Type B pancreatic cell (in vitro differentiated cells): ENCODE results near the gene SLC2A13. TPM values are rescaled to one million over a fixed set of nuclear protein-coding genes. Genes with fewer than 3 reads are reported as not detected.

Experiments
- DNase-seq: peaks from one replicate; pipeline ENCODE4 v3.0.0; 2021; ENCODE audit warnings: mixed read lengths; ENCODE audit not compliant: unreplicated experiment; ENCODE audit errors: extremely low spot score
- H3K27ac Mint-ChIP-seq: 2 replicates; pipeline ENCODE4 v1.8.0; 2021; ENCODE audit warnings: mild to moderate bottlenecking, mixed read lengths
- H3K27me3 Mint-ChIP-seq: 2 replicates; pipeline ENCODE4 v1.8.0; 2021; ENCODE audit warnings: mixed read lengths
- H3K36me3 Mint-ChIP-seq: 2 replicates; pipeline ENCODE4 v1.8.0; 2021; ENCODE audit warnings: mixed read lengths
- H3K4me1 Mint-ChIP-seq: one replicate; pipeline ENCODE4 v1.8.0; 2021; ENCODE audit warnings: mixed read lengths; ENCODE audit not compliant: unreplicated experiment
- H3K4me3 Mint-ChIP-seq: 2 replicates; pipeline ENCODE4 v1.8.0; 2021; ENCODE audit warnings: mild to moderate bottlenecking, mixed read lengths
- H3K9me3 Mint-ChIP-seq: 2 replicates; pipeline ENCODE4 v1.8.0; 2021; ENCODE audit warnings: mixed read lengths
- CTCF ChIP-seq: fragments of 200-600 bp; sonication (generic); conservative IDR thresholded peaks from 2 replicates; pipeline ENCODE4 v1.5.0; 2021; ENCODE audit warnings: antibody characterized with exemption, mild to moderate bottlenecking
- total RNA-seq: library from RNA; stranded (reverse); gene quantifications from 2 replicates; pipeline ENCODE4 v1.2.1, GENCODE V29; 2021; ENCODE audit warnings: low replicate concordance

SLC2A13 gene
- total RNA-seq, 1 donor from 2014 or later = 7.1 TPM

GRCh38 chr12:39805651-39806050 is 300.2 kb downstream of the SLC2A13 start:
- Mint-ChIP-seq H3K27me3 (no peaks in the 10 kb centered on the region), H3K27ac (no peak overlapping the region), H3K9me3 (peaks cover 4% of the 10 kb centered on the region), H3K4me1 (peaks cover 6% of the 10 kb centered on the region), H3K36me3 (no peaks in the 10 kb centered on the region), H3K4me3 (no peak overlapping the region)
- DNase-seq = no peak
- TF ChIP-seq CTCF = no peak

- no peaks in the 10 kb centered on the region for H3K27me3 Mint-ChIP-seq
- no peak for DNase-seq
- no peaks in the 10 kb centered on the region for H3K9me3 Mint-ChIP-seq
- H3K27ac Mint-ChIP-seq = no peak overlapping the region
- TF ChIP-seq CTCF = no peak
- H3K36me3 Mint-ChIP-seq = no peaks in the 10 kb centered on the region
- no peak overlapping the region for H3K4me3 Mint-ChIP-seq
- H3K4me1 Mint-ChIP-seq = peaks cover 6% of the 10 kb centered on the region
These were observed 301.0 kb downstream of the SLC2A13 start for GRCh38 chr12:39804898-39805297.

GRCh38 chr12:39804479-39804878 is 301.4 kb downstream of the SLC2A13 start:
- no peaks in the 10 kb centered on the region for H3K36me3 Mint-ChIP-seq
- H3K9me3 Mint-ChIP-seq = no peaks in the 10 kb centered on the region
- DNase-seq = no peak
- H3K27ac Mint-ChIP-seq = no peak overlapping the region
- peaks cover 6% of the 10 kb centered on the region for H3K4me1 Mint-ChIP-seq
- H3K27me3 Mint-ChIP-seq = no peaks in the 10 kb centered on the region
- no peak overlapping the region for H3K4me3 Mint-ChIP-seq
- no peak for TF ChIP-seq CTCF

- DNase-seq = no peak
- Mint-ChIP-seq H3K4me3 (no peak overlapping the region), H3K36me3 (no peaks in the 10 kb centered on the region), H3K27ac (no peak overlapping the region), H3K9me3 (no peaks in the 10 kb centered on the region), H3K27me3 (no peaks in the 10 kb centered on the region), H3K4me1 (peaks cover 6% of the 10 kb centered on the region)
- no peak for TF ChIP-seq CTCF
These were observed 302.7 kb downstream of the SLC2A13 start for GRCh38 chr12:39803151-39803550.

GRCh38 chr12:39798977-39799376 is 306.9 kb downstream of the SLC2A13 start:
- no peak overlapping the region for H3K27ac Mint-ChIP-seq
- H3K27me3 Mint-ChIP-seq = no peaks in the 10 kb centered on the region
- no peaks in the 10 kb centered on the region for H3K9me3 Mint-ChIP-seq
- H3K4me1 Mint-ChIP-seq = no peaks in the 10 kb centered on the region
- TF ChIP-seq CTCF = no peak
- H3K4me3 Mint-ChIP-seq = no peak overlapping the region
- no peak for DNase-seq
- H3K36me3 Mint-ChIP-seq = no peaks in the 10 kb centered on the region

- Mint-ChIP-seq H3K9me3 (no peaks in the 10 kb centered on the region), H3K36me3 (no peaks in the 10 kb centered on the region), H3K4me1 (no peaks in the 10 kb centered on the region), H3K27ac (no peak overlapping the region), H3K27me3 (no peaks in the 10 kb centered on the region), H3K4me3 (no peak overlapping the region)
- TF ChIP-seq CTCF = no peak
- no peak for DNase-seq
These were observed 307.5 kb downstream of the SLC2A13 start for GRCh38 chr12:39798429-39798828.
